SHP77 (cell line): Measurements from ENCODE around the gene RXFP3.

Experiments used
- DNase-seq, 2 experiments: peaks; one replicate each; lab custom pipeline; 2025; lab: John Stamatoyannopoulos, UW

Gene RXFP3

GRCh38 chr5:33981408-33982162, 45.4 kb downstream of the RXFP3 start:
- DNase-seq: no peak

- DNase-seq: no peak
These were observed 48.0 kb downstream of the RXFP3 start for GRCh38 chr5:33984178-33984577.

GRCh38 chr5:33984671-33985124, 48.5 kb downstream of the RXFP3 start, which contains the start of gene SLC45A2:
TSS of gene SLC45A2 (minus strand) at chr5:33984693. CDS start at chr5:33984583, 110 bp downstream.
- no peak for DNase-seq

GRCh38 chr5:33985447-33985846, 49.3 kb downstream of the RXFP3 start:
- DNase-seq: no peak
